Upper lobe of left lung (tissue), 4 donors: ENCODE data around the gene PHLDA3.
"Not testable (repeated sequence)": the region's sequence is repeated elsewhere in the genome, so short reads cannot be mapped to it uniquely, and the experiment has no call there.

Experiments
- POLR2A ChIP-seq, 4 donors: fragments of 450-650 bp; IDR thresholded peaks; one replicate each; pipeline ENCODE4 v1.5.1; 2016 to 2017; ENCODE audit warnings: antibody characterized with exemption in 4 of 4, mild to moderate bottlenecking in 2 of 4
- POLR2AphosphoS5 ChIP-seq, 2 donors: sonication (generic); formaldehyde crosslinking; IDR thresholded peaks; one replicate each; pipeline ENCODE4 v1.5.1; 2017; ENCODE audit warnings: antibody characterized with exemption in 2 of 2
- TF ChIP-seq, protein P1 (sequence below), 6 experiments: fragments of 450-650 bp in 4 of 6; fragments of 200-600 bp in 2 of 6; sonication (generic) in 2 of 6; IDR thresholded peaks; one replicate each; pipeline ENCODE4 v1.5.1; 2016 to 2019; ENCODE audit warnings: antibody characterized with exemption in 6 of 6

DNA sequence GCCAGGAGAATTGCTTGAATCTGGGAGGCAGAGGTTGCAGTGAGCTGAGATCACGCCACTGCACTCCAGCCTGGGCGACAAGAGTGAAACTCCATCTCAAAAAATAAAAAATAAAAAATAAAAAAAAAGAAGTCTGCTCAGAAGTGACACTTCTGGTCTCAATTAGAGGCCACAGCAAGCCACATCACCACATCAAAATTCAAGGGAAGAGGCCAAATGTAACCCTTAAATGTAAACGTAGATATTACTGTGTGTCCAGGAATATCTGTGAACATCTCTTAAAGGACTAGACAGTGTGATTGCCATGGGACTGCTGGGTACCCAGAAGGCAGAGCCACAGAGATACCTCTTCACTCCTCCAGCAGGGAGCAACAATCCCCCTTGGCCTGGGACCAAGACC is 9.7 kb upstream of the PHLDA3 start:
- TF ChIP-seq, protein P1, sequence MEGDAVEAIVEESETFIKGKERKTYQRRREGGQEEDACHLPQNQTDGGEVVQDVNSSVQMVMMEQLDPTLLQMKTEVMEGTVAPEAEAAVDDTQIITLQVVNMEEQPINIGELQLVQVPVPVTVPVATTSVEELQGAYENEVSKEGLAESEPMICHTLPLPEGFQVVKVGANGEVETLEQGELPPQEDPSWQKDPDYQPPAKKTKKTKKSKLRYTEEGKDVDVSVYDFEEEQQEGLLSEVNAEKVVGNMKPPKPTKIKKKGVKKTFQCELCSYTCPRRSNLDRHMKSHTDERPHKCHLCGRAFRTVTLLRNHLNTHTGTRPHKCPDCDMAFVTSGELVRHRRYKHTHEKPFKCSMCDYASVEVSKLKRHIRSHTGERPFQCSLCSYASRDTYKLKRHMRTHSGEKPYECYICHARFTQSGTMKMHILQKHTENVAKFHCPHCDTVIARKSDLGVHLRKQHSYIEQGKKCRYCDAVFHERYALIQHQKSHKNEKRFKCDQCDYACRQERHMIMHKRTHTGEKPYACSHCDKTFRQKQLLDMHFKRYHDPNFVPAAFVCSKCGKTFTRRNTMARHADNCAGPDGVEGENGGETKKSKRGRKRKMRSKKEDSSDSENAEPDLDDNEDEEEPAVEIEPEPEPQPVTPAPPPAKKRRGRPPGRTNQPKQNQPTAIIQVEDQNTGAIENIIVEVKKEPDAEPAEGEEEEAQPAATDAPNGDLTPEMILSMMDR (IDR thresholded peaks at IDR 0.05), result not testable (repeated sequence)
- not testable (repeated sequence) for TF ChIP-seq POLR2A, POLR2AphosphoS5 (IDR thresholded peaks at IDR 0.05)
